A549 (cell line): ENCODE results near the gene GNB1L. TPM values are rescaled to one million over a fixed set of nuclear protein-coding genes. Genes with fewer than 3 reads are reported as not detected.

Source experiments
- ATAC-seq, 2 experiments: fragments of 200-7000 bp in 1 of 2; fragments of >200 bp in 1 of 2; cut with Nextera tagmentation in 1 of 2; cut with Tn5 transposase in 1 of 2; 3 replicates each; pipeline versions ENCODE4 v1.8.0 to v1.9.1; 2018 to 2020; ENCODE audit warnings: mild to moderate bottlenecking in 1 of 2, moderate library complexity in 1 of 2
- CTCF ChIA-PET: fragments of 300-600 bp; sonication (Branson Sonifier 250); formaldehyde crosslinking; extraction: SDS; loops from one replicate; lab custom pipeline; 2021; ENCODE audit warnings: antibody characterized with exemption, inconsistent platforms; lab: Yijun Ruan, JAX
- POLR2A ChIA-PET: fragments of 350-600 bp; formaldehyde crosslinking; extraction: SDS; loops from one replicate; lab custom pipeline; 2021; ENCODE audit warnings: antibody characterized with exemption, inconsistent platforms; lab: Yijun Ruan, JAX
- DNase-seq, 2 experiments: peaks; one replicate each; pipeline versions ENCODE4 v3.0.0 to v3.0.0-alpha.2; 2011 to 2016; ENCODE audit warnings: low read depth in 1 of 2, low spot score in 1 of 2
- FAIRE-seq: peaks from 2 replicates; lab custom pipeline; 2011; peaks lifted over from hg19 to GRCh38; lab: Jason Lieb, UNC
- H3K27ac ChIP-seq, 2 experiments: fragments of >200 bp; sonication (Bioruptor Twin); formaldehyde crosslinking; 3 replicates each; pipeline ENCODE4 v1.5.1; 2016 to 2017
- H3K4me1 ChIP-seq: fragments of >200 bp; sonication (Bioruptor Twin); formaldehyde crosslinking; 3 replicates; pipeline ENCODE4 v1.6.1; 2016
- H3K4me2 ChIP-seq: fragments of >200 bp; sonication (Bioruptor Twin); formaldehyde crosslinking; 3 replicates; pipeline ENCODE4 v1.6.1; 2016
- H3K4me3 ChIP-seq: fragments of >200 bp; sonication (Bioruptor Twin); formaldehyde crosslinking; 3 replicates; pipeline ENCODE4 v1.5.1; 2016
- H3K9me3 ChIP-seq: fragments of >200 bp; sonication (Bioruptor Twin); formaldehyde crosslinking; 3 replicates; pipeline ENCODE4 v1.6.1; 2016
- CEBPB ChIP-seq, 2 experiments: fragments of >200 bp in 1 of 2; sonication (Bioruptor Twin) in 1 of 2; formaldehyde crosslinking in 1 of 2; IDR thresholded peaks; 2 replicates each; pipeline ENCODE4 v1.6.1; 2012 to 2016
- CHD2 ChIP-seq: fragments of 150-350 bp; IDR thresholded peaks from 2 replicates; pipeline ENCODE4 v1.6.1; 2014; ENCODE audit warnings: low read length; ENCODE audit not compliant: partially characterized antibody
- CHD4 ChIP-seq: fragments of 200-600 bp; sonication (generic); IDR thresholded peaks from 2 replicates; pipeline ENCODE4 v1.6.1; 2016; ENCODE audit warnings: antibody characterized with exemption, mild to moderate bottlenecking, borderline replicate concordance
- EHF ChIP-seq: fragments of 250-450 bp; sonication (Bioruptor Pico); IDR thresholded peaks from 2 replicates; pipeline ENCODE4 v1.5.0; 2020; ENCODE audit warnings: mild to moderate bottlenecking
- EHMT2 ChIP-seq: fragments of 200-600 bp; sonication (generic); IDR thresholded peaks from 2 replicates; pipeline ENCODE4 v1.6.1; 2016; ENCODE audit warnings: antibody characterized with exemption, low read depth, mild to moderate bottlenecking, moderate library complexity
- EP300 ChIP-seq, 2 experiments: fragments of >200 bp; sonication (Bioruptor Twin); formaldehyde crosslinking; IDR thresholded peaks; 2 replicates in 1 of 2; 3 replicates in 1 of 2; pipeline ENCODE4 v1.6.1; 2016 to 2017
- FOSL2 ChIP-seq, 2 experiments: fragments of 450-650 bp in 1 of 2; fragments of >200 bp in 1 of 2; sonication (Bioruptor Twin) in 1 of 2; formaldehyde crosslinking; IDR thresholded peaks; 2 replicates each; pipeline versions ENCODE4 v1.5.0 to v1.6.1; 2016 to 2020; ENCODE audit warnings: mild to moderate bottlenecking in 1 of 2, moderate library complexity in 1 of 2
- FOXS1 ChIP-seq: fragments of 250-450 bp; sonication (Bioruptor Pico); IDR thresholded peaks from 2 replicates; pipeline ENCODE4 v1.5.0; 2020; ENCODE audit warnings: mild to moderate bottlenecking, moderate library complexity
- HOXB13 ChIP-seq: fragments of 250-450 bp; sonication (Bioruptor Pico); IDR thresholded peaks from 2 replicates; pipeline ENCODE4 v1.5.0; 2020; ENCODE audit warnings: low read depth, mild to moderate bottlenecking, moderate library complexity
- JUN ChIP-seq, 2 experiments: fragments of >200 bp; sonication (Bioruptor Twin); formaldehyde crosslinking; IDR thresholded peaks; 2 replicates in 1 of 2; 3 replicates in 1 of 2; pipeline ENCODE4 v1.6.1; 2016 to 2017
- JUNB ChIP-seq: fragments of >200 bp; sonication (Bioruptor Twin); formaldehyde crosslinking; IDR thresholded peaks from 2 replicates; pipeline ENCODE4 v1.6.1; 2016
- KDM1A ChIP-seq: fragments of 200-600 bp; sonication (generic); IDR thresholded peaks from 2 replicates; pipeline ENCODE4 v1.6.1; 2016; ENCODE audit warnings: low read depth, mild to moderate bottlenecking
- KDM5A ChIP-seq: fragments of 200-600 bp; sonication (generic); IDR thresholded peaks from 2 replicates; pipeline ENCODE4 v1.6.1; 2016; ENCODE audit warnings: antibody characterized with exemption, mild to moderate bottlenecking
- MAFK ChIP-seq: fragments of 450-650 bp; IDR thresholded peaks from 2 replicates; pipeline ENCODE4 v1.6.1; 2014; ENCODE audit not compliant: partially characterized antibody
- NFE2L2 ChIP-seq: fragments of 150-350 bp; conservative IDR thresholded peaks from 2 replicates; pipeline ENCODE4 v1.6.1; 2014; ENCODE audit warnings: low read length
- POLR2A ChIP-seq: IDR thresholded peaks from 2 replicates; pipeline ENCODE4 v1.6.1; 2012; ENCODE audit warnings: mild to moderate bottlenecking, low read length
- RAD21 ChIP-seq, 2 experiments: fragments of >200 bp in 1 of 2; sonication (Bioruptor Twin) in 1 of 2; formaldehyde crosslinking in 1 of 2; IDR thresholded peaks in 1 of 2; conservative IDR thresholded peaks in 1 of 2; 2 replicates in 1 of 2; 3 replicates in 1 of 2; pipeline ENCODE4 v1.6.1; 2012 to 2018; ENCODE audit warnings: inconsistent platforms in 1 of 2
- RNF2 ChIP-seq: fragments of 200-600 bp; sonication (generic); IDR thresholded peaks from 2 replicates; pipeline ENCODE4 v1.6.1; 2016; ENCODE audit warnings: low read depth, mild to moderate bottlenecking, antibody characterized with exemption, moderate library complexity, borderline replicate concordance
- SMC3 ChIP-seq: fragments of >200 bp; sonication (Bioruptor Twin); formaldehyde crosslinking; IDR thresholded peaks from 3 replicates; pipeline ENCODE4 v1.6.1; 2018; ENCODE audit warnings: inconsistent platforms
- TP53 ChIP-seq: fragments of 250-450 bp; sonication (Bioruptor Pico); IDR thresholded peaks from 2 replicates; pipeline ENCODE4 v1.5.0; 2021; ENCODE audit warnings: mild to moderate bottlenecking, moderate library complexity
- WGBS: methylation state at CpG from one replicate; pipeline ENCODE4 v1.1.6; 2017; ENCODE audit errors: missing lambda C conversion rate; 5-methylcytosine and 5-hydroxymethylcytosine counted together
- polyA plus RNA-seq, 4 experiments: library from polyadenylated mRNA; depleted of rRNA in 3 of 4; stranded (reverse); fragments of >200 nt; fragmentation: RNase III in 1 of 4; extraction: RNeasy Plus Mini Kit Qiagen cat#74134 plus additional on column Dnase treatment in 1 of 4; gene quantifications; 2 replicates in 3 of 4; 3 replicates in 1 of 4; pipeline ENCODE4 v1.2.3, GENCODE V29; 2011 to 2017
- TF ChIP-seq, protein P1 (sequence below): fragments of >200 bp; sonication (Bioruptor Twin); formaldehyde crosslinking; IDR thresholded peaks from 3 replicates; pipeline ENCODE4 v1.5.1; 2016
- TF ChIP-seq, protein P2 (sequence below): fragments of 250-450 bp; sonication (Bioruptor Pico); IDR thresholded peaks from 2 replicates; pipeline ENCODE4 v1.5.0; 2020; ENCODE audit warnings: low read depth, mild to moderate bottlenecking, moderate library complexity
- TF ChIP-seq, protein P3 (sequence below): fragments of >200 bp; sonication (Bioruptor Twin); formaldehyde crosslinking; IDR thresholded peaks from 2 replicates; pipeline ENCODE4 v1.6.1; 2016
- TF ChIP-seq, protein P4 (sequence below): IDR thresholded peaks from 2 replicates; pipeline ENCODE4 v1.6.1; 2012

GNB1L gene
- polyA plus RNA-seq, 2 of the 4 experiments (the other 2 are of a cell fraction), result 1.8 to 10.3 TPM

DNA sequence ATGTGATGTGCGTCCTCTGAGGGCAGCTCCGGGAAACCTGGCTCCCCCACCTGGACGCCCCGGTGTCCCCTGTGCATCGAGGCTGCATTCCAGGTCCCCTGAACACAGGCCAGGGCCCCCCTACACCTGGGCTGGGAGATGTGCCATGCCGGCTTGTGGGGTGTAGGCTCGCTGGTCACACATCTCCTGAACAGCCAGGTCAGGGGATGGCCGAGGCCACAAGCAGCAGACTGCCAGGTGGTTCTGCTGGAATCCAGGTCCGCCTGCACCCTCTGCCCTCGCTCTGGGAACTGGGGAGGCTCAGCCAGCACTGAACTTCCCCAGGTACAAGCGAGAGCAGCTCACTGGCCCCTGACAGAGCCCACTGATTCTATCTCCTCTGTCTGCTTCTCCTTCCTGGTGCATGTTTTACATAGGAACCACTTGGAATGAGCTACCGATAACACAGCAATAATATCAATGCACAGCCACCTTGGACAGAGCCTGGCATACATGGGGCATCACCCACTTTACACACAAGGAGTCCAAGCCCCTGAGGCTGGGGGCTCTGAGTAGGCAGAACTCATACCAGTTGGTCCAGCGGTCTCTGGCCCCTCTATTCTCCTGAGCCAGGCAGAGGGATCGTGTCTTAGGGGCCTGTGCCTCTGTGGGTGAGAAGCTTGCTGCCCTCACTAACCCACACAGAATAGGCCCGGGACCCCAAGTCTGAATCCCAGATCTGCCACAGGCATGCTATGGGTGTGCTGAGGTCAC is 47.3 kb downstream of the GNB1L start:
- ATAC-seq, result no peak
- H3K4me3 ChIP-seq, result no peak overlapping the region
- no peaks in the 10 kb centered on the region for H3K9me3 ChIP-seq
- H3K27ac ChIP-seq, result peak overlapping the region; percentile 47 to 77; a peak in 5 of 6 replicates
- CTCF ChIA-PET, result interaction anchor here (0.9 to 3.5 kb wide), 3 partner anchors 12 to 103 kb away, joined by 3 to 11 read pairs (median 3); no protein-coding TSS in a partner anchor
- WGBS, result 93% methylated on average over 8 of the region's 15 CpGs
- POLR2A ChIA-PET, result no interaction called here
- TF ChIP-seq, protein P1, sequence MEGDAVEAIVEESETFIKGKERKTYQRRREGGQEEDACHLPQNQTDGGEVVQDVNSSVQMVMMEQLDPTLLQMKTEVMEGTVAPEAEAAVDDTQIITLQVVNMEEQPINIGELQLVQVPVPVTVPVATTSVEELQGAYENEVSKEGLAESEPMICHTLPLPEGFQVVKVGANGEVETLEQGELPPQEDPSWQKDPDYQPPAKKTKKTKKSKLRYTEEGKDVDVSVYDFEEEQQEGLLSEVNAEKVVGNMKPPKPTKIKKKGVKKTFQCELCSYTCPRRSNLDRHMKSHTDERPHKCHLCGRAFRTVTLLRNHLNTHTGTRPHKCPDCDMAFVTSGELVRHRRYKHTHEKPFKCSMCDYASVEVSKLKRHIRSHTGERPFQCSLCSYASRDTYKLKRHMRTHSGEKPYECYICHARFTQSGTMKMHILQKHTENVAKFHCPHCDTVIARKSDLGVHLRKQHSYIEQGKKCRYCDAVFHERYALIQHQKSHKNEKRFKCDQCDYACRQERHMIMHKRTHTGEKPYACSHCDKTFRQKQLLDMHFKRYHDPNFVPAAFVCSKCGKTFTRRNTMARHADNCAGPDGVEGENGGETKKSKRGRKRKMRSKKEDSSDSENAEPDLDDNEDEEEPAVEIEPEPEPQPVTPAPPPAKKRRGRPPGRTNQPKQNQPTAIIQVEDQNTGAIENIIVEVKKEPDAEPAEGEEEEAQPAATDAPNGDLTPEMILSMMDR, result no peak
- TF ChIP-seq HOXB13 (CRISPR knock-in tag) (no peak), JUNB (no peak), KDM5A (no peak), JUN (IDR thresholded peaks at IDR 0.05) (no peak), NFE2L2 (no peak), CHD4 (no peak), EHF (CRISPR knock-in tag) (no peak), EP300 (IDR thresholded peaks at IDR 0.05) (no peak), KDM1A (no peak), MAFK (no peak), EHMT2 (no peak), RAD21 (conservative IDR thresholded peaks at IDR 0.05 in 1 of 2, IDR thresholded peaks at IDR 0.05 in 1 of 2) (no peak), POLR2A (no peak), RNF2 (no peak)
- TF ChIP-seq, protein P2, sequence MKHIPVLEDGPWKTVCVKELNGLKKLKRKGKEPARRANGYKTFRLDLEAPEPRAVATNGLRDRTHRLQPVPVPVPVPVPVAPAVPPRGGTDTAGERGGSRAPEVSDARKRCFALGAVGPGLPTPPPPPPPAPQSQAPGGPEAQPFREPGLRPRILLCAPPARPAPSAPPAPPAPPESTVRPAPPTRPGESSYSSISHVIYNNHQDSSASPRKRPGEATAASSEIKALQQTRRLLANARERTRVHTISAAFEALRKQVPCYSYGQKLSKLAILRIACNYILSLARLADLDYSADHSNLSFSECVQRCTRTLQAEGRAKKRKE (CRISPR knock-in tag), result no peak
- TF ChIP-seq, protein P3, sequence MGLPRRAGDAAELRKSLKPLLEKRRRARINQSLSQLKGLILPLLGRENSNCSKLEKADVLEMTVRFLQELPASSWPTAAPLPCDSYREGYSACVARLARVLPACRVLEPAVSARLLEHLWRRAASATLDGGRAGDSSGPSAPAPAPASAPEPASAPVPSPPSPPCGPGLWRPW, result no peak
- TF ChIP-seq, protein P4, sequence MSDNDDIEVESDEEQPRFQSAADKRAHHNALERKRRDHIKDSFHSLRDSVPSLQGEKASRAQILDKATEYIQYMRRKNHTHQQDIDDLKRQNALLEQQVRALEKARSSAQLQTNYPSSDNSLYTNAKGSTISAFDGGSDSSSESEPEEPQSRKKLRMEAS, result no peak
- DNase-seq, result no peak
- FAIRE-seq, result no peak
- no peak overlapping the region; the same call in 2 of the 3 replicates for H3K4me2 ChIP-seq
- peaks cover 15% of the 10 kb centered on the region for H3K4me1 ChIP-seq

GRCh38 chr22:19806213-19807160 is 48.2 kb downstream of the GNB1L start:
- Histone ChIP-seq H3K4me3 (no peak overlapping the region), H3K9me3 (no peaks in the 10 kb centered on the region), H3K4me2 (peak overlapping the region; percentile 69), H3K27ac (peak overlapping the region; percentile 47 to 77; a peak in 5 of 6 replicates), H3K4me1 (peaks cover 15% of the 10 kb centered on the region)
- CTCF ChIA-PET, result interaction anchor here (0.7 to 3.5 kb wide), 3 partner anchors 46 to 104 kb away, joined by 3 to 11 read pairs (median 3); no protein-coding TSS in a partner anchor
- POLR2A ChIA-PET, result no interaction called here
- DNase-seq (peak; percentile 42 to 50), FAIRE-seq (no peak), ATAC-seq (peak; percentile 59 to 70)
- TF ChIP-seq FOXS1 (CRISPR knock-in tag) (no peak), FOSL2 (IDR thresholded peaks at IDR 0.05) (no peak), FOSL2 (CRISPR knock-in tag; IDR thresholded peaks at IDR 0.05) (peak; percentile 64), SMC3 (no peak), CHD2 (no peak), CEBPB (IDR thresholded peaks at IDR 0.05) (no peak), TP53 (CRISPR knock-in tag) (no peak), KDM5A (no peak), KDM1A (no peak)
- TF ChIP-seq, protein P4, result peak; percentile 66
- WGBS, result 34% methylated on average over 24 of the region's 38 CpGs
